Neural cell (in vitro differentiated cells): Measurements from ENCODE around the gene SPI1. TPM values are rescaled to one million over a fixed set of nuclear protein-coding genes. Genes with fewer than 3 reads are reported as not detected.

Experiments
- H2AFZ ChIP-seq: fragments of 200-600, 300-800 bp; sonication (generic), shearing (Covaris generic); 2 replicates; pipeline ENCODE4 v1.6.0; 2014; ENCODE audit warnings: low read depth, mild to moderate bottlenecking, antibody characterized with exemption, low read length, moderate library complexity
- H3F3A ChIP-seq: fragments of 200-600 bp; shearing (Covaris generic); 2 replicates; pipeline ENCODE4 v1.6.1; 2016; ENCODE audit warnings: mild to moderate bottlenecking, moderate library complexity, mixed read lengths, antibody characterized with exemption, low read length; ENCODE audit not compliant: insufficient read depth, poor library complexity, severe bottlenecking
- H3K27ac ChIP-seq: fragments of 200-600, 300-800 bp; sonication (generic), shearing (Covaris generic); 2 replicates; pipeline ENCODE4 v1.5.1; 2014; ENCODE audit warnings: mild to moderate bottlenecking, low read length, moderate library complexity
- H3K27me3 ChIP-seq: fragments of 300-800, 200-600 bp; sonication (generic), shearing (Covaris generic); 2 replicates; pipeline ENCODE4 v1.6.0; 2014; ENCODE audit warnings: mild to moderate bottlenecking, low read depth, low read length, moderate library complexity; ENCODE audit not compliant: insufficient read depth
- H3K36me3 ChIP-seq: fragments of 300-800, 200-600 bp; sonication (generic), shearing (Covaris generic); 2 replicates; pipeline ENCODE4 v1.5.1; 2014; ENCODE audit warnings: mild to moderate bottlenecking, antibody characterized with exemption, low read length, moderate library complexity; ENCODE audit not compliant: insufficient read depth
- H3K4me2 ChIP-seq: fragments of 300-800, 200-600 bp; sonication (generic), shearing (Covaris generic); 2 replicates; pipeline ENCODE4 v1.6.0; 2014; ENCODE audit warnings: mild to moderate bottlenecking, low read length
- H3K4me3 ChIP-seq: fragments of 300-800, 200-600 bp; sonication (generic), shearing (Covaris generic); 2 replicates; pipeline ENCODE4 v1.5.1; 2014; ENCODE audit warnings: mild to moderate bottlenecking, low read length, moderate library complexity
- H3K79me2 ChIP-seq: fragments of 200-600 bp; shearing (Covaris generic); replicated peaks from 2 replicates; pipeline ENCODE4 v1.6.0; 2014; ENCODE audit warnings: mild to moderate bottlenecking, low read length, moderate library complexity; ENCODE audit not compliant: insufficient read depth
- H3K9ac ChIP-seq: fragments of 300-800, 200-600 bp; sonication (generic), shearing (Covaris generic); 2 replicates; pipeline ENCODE4 v1.6.1; 2016; ENCODE audit warnings: mild to moderate bottlenecking, low read length, mixed read lengths
- H3K9me2 ChIP-seq: fragments of 200-600 bp; shearing (Covaris generic); 2 replicates; pipeline ENCODE4 v1.6.1; 2016; ENCODE audit warnings: mild to moderate bottlenecking, low read length, mixed read lengths; ENCODE audit not compliant: insufficient read depth
- H3K9me3 ChIP-seq: fragments of 200-600, 300-800 bp; sonication (generic), shearing (Covaris generic); 2 replicates; pipeline ENCODE4 v1.6.1; 2016; ENCODE audit warnings: mild to moderate bottlenecking, mixed run types, low read length, moderate library complexity, mixed read lengths
- H4K20me1 ChIP-seq: fragments of 200-600 bp; shearing (Covaris generic); 2 replicates; pipeline ENCODE4 v1.6.1; 2016; ENCODE audit warnings: mild to moderate bottlenecking, mixed run types; ENCODE audit not compliant: insufficient read depth
- CTCF ChIP-seq: fragments of 450-650 bp; IDR thresholded peaks from 2 replicates; pipeline ENCODE4 v1.5.1; 2014; ENCODE audit warnings: antibody characterized with exemption, mild to moderate bottlenecking, moderate library complexity; ENCODE audit not compliant: poor library complexity, severe bottlenecking
- EP300 ChIP-seq: fragments of 450-650 bp; conservative IDR thresholded peaks from 2 replicates; pipeline ENCODE4 v1.6.1; 2014; ENCODE audit warnings: antibody characterized with exemption, mild to moderate bottlenecking, moderate library complexity; ENCODE audit not compliant: poor library complexity, severe bottlenecking
- EZH2 ChIP-seq: fragments of 200-600, 300-800 bp; shearing (Covaris generic), sonication (generic); IDR thresholded peaks from 2 replicates; pipeline ENCODE4 v1.6.1; 2014; ENCODE audit warnings: antibody characterized with exemption, low read length, borderline replicate concordance, mild to moderate bottlenecking; ENCODE audit not compliant: insufficient read depth, poor library complexity, severe bottlenecking
- MXI1 ChIP-seq: fragments of 450-650 bp; conservative IDR thresholded peaks from 2 replicates; pipeline ENCODE4 v1.6.1; 2014; ENCODE audit warnings: antibody characterized with exemption, mild to moderate bottlenecking; ENCODE audit not compliant: poor library complexity, severe bottlenecking
- POLR2AphosphoS5 ChIP-seq: IDR thresholded peaks from 2 replicates; pipeline ENCODE4 v1.6.1; 2012
- RAD21 ChIP-seq: fragments of 450-650 bp; conservative IDR thresholded peaks from 2 replicates; pipeline ENCODE4 v1.6.1; 2014; ENCODE audit warnings: antibody characterized with exemption, mild to moderate bottlenecking, moderate library complexity
- REST ChIP-seq: IDR thresholded peaks from 2 replicates; pipeline ENCODE4 v1.6.1; 2012; ENCODE audit warnings: borderline replicate concordance
- SMC3 ChIP-seq: fragments of 450-650 bp; conservative IDR thresholded peaks from 2 replicates; pipeline ENCODE4 v1.6.1; 2014; ENCODE audit warnings: antibody characterized with exemption, mild to moderate bottlenecking, moderate library complexity; ENCODE audit not compliant: poor library complexity
- TAF1 ChIP-seq: IDR thresholded peaks from 2 replicates; pipeline ENCODE4 v1.6.1; 2012; ENCODE audit warnings: low read depth
- polyA plus RNA-seq: library from polyadenylated mRNA; depleted of rRNA; stranded (reverse); fragments of >200 nt; gene quantifications from 2 replicates; pipeline ENCODE4 v1.2.3, GENCODE V29; 2014

The SPI1 gene
- polyA plus RNA-seq, 1 donor from 2014 or later: not detected

- no peaks in the 10 kb centered on the region for H3K36me3 ChIP-seq
- H4K20me1 ChIP-seq: no peaks in the 10 kb centered on the region
- TF ChIP-seq SMC3 (no peak), REST (no peak), TAF1 (no peak), POLR2AphosphoS5 (no peak), RAD21 (no peak), EP300 (no peak), CTCF (no peak), MXI1 (no peak), EZH2 (no peak)
- no peak overlapping the region for H3K27ac ChIP-seq
- no peak overlapping the region for H2AFZ ChIP-seq
- no peaks in the 10 kb centered on the region for H3F3A ChIP-seq
- H3K27me3 ChIP-seq: no peaks in the 10 kb centered on the region
- H3K79me2 ChIP-seq: no peaks in the 10 kb centered on the region
- H3K9me2 ChIP-seq: no peaks in the 10 kb centered on the region
- no peak overlapping the region for H3K9ac ChIP-seq
- no peaks in the 10 kb centered on the region for H3K9me3 ChIP-seq
- no peak overlapping the region for H3K4me2 ChIP-seq
- no peak overlapping the region for H3K4me3 ChIP-seq
Observed at GRCh38 chr11:47380078-47380477, 1.7 kb upstream of the SPI1 start.

DNA sequence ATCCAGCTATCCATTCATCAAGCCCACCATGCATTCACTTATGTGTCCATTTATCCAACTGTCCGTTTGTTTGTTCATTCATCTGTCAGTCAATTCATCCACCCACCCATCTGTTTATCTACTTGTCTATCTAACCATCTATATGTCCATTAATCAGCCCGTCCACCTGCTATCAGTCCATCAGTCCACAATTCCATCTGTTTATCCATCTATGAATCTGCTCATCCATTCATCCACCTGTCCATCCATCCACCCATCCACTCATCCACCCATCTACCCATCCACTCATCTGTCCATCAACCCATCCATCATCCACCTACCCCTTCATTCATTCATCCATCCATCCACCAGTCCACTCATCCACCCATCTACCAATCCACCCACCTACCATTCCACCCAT is 970 bp upstream of the SPI1 start:
- H3K27ac ChIP-seq: no peak overlapping the region
- H4K20me1 ChIP-seq: no peaks in the 10 kb centered on the region
- no peak overlapping the region for H3K4me3 ChIP-seq
- H3K9me2 ChIP-seq: no peaks in the 10 kb centered on the region
- H2AFZ ChIP-seq: no peak overlapping the region
- TF ChIP-seq SMC3: no peak
- no peak for TF ChIP-seq EZH2
- H3K27me3 ChIP-seq: no peaks in the 10 kb centered on the region
- H3K4me2 ChIP-seq: no peak overlapping the region
- H3K9ac ChIP-seq: no peak overlapping the region
- H3K79me2 ChIP-seq: no peaks in the 10 kb centered on the region
- H3F3A ChIP-seq: no peaks in the 10 kb centered on the region
- H3K36me3 ChIP-seq: no peaks in the 10 kb centered on the region
- no peaks in the 10 kb centered on the region for H3K9me3 ChIP-seq

GRCh38 chr11:47378836-47379170 is 456 bp upstream of the SPI1 start:
- no peaks in the 10 kb centered on the region for H3K27me3 ChIP-seq
- no peaks in the 10 kb centered on the region for H3F3A ChIP-seq
- no peak overlapping the region for H3K4me3 ChIP-seq
- TF ChIP-seq EP300 (no peak), CTCF (no peak), MXI1 (no peak), SMC3 (no peak), REST (no peak), RAD21 (no peak), TAF1 (no peak), EZH2 (no peak)
- H3K9ac ChIP-seq: no peak overlapping the region
- no peak overlapping the region for H3K4me2 ChIP-seq
- H3K27ac ChIP-seq: no peak overlapping the region
- no peaks in the 10 kb centered on the region for H3K79me2 ChIP-seq
- H2AFZ ChIP-seq: no peak overlapping the region
- no peaks in the 10 kb centered on the region for H3K36me3 ChIP-seq
- no peaks in the 10 kb centered on the region for H3K9me3 ChIP-seq
- no peaks in the 10 kb centered on the region for H3K9me2 ChIP-seq
- H4K20me1 ChIP-seq: no peaks in the 10 kb centered on the region
